H7 (cell line): ENCODE results near the gene IFI35. TPM values are rescaled to one million over a fixed set of nuclear protein-coding genes. Genes with fewer than 3 reads are reported as not detected.

Experiments used
- DNase-seq: peaks from one replicate; pipeline ENCODE4 v3.0.0; 2012
- H3K27me3 ChIP-seq: 2 replicates; pipeline ENCODE4 v1.6.0; 2011; ENCODE audit warnings: mild to moderate bottlenecking, low read length; ENCODE audit not compliant: control insufficient read depth, insufficient read depth
- H3K36me3 ChIP-seq: replicated peaks from 2 replicates; pipeline ENCODE4 v1.5.1; 2011; ENCODE audit warnings: low read length; ENCODE audit not compliant: control insufficient read depth, insufficient read depth
- H3K4me3 ChIP-seq: 2 replicates; pipeline ENCODE4 v1.5.1; 2011; ENCODE audit warnings: low read depth, mild to moderate bottlenecking, control low read depth, low read length, moderate library complexity; ENCODE audit not compliant: insufficient read depth
- total RNA-seq: library from RNA; depleted of rRNA; stranded (reverse); fragments of >200 nt; shearing (Covaris generic); gene quantifications from 2 replicates; pipeline ENCODE4 v1.2.3, GENCODE V29; 2014

The IFI35 gene
- total RNA-seq, 1 experiment from 2014 or later = 3.9 TPM

DNA sequence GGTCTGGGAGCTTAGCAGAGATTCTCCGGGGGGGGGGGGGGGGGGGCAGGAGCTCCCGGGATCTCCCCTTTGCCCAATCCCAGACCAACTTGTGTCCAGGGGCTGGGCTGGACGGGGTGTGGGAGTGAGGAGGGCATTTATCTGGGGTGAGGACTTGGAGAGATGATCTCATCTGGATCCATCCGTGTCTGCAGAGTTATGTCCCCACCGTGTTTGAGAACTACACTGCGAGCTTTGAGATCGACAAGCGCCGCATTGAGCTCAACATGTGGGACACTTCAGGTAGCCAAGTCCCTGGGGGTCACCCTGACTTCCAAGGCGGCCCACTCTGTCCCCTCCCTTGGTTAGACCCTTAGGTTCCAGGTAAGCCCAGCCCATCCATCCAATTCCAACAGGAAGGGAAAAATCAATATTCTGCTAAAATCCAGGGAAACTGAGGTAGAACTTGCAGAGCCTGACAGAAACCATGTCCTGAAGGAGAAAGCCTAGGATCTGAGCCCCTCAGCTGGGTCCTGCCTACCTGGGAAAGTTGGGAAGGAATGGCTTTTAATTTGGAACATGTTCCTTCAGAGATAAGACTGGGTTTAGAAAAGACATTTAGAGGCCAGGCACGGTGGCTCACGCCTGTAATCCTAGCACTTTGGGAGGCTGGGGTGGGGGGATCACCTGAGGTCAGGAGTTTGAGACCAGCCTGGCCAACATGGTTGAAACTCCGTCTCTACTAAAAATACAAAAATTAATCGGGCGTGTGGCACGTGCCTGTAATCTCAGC is 19.4 kb downstream of the IFI35 start:
- Histone ChIP-seq H3K4me3 (peak overlapping the region; percentile 73), H3K36me3 (peaks cover 4% of the 10 kb centered on the region), H3K27me3 (no peaks in the 10 kb centered on the region)
- DNase-seq = peak; percentile 14

DNA sequence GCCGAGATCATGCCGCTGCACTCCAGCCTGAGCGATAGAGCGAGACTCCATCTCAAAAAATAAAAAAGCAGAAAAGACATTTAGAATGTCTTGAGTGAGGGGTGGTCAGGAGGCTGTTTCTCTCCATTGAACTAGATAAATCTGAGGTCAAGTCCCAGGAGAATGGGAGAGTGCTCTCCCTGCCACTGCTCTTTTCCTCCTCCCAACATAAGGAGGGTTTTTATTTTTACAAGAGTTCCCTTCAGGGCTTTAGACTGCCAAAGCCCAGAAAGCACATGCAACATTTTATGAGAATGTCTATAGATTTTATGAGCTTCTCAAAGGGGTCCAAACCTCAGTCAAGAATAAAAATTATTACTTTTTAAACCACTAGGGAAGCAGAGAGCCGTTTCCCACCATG is 20.0 kb downstream of the IFI35 start:
- Histone ChIP-seq H3K4me3 (no peak overlapping the region), H3K36me3 (peaks cover 4% of the 10 kb centered on the region), H3K27me3 (no peaks in the 10 kb centered on the region)
- DNase-seq = peak; percentile 12

DNA sequence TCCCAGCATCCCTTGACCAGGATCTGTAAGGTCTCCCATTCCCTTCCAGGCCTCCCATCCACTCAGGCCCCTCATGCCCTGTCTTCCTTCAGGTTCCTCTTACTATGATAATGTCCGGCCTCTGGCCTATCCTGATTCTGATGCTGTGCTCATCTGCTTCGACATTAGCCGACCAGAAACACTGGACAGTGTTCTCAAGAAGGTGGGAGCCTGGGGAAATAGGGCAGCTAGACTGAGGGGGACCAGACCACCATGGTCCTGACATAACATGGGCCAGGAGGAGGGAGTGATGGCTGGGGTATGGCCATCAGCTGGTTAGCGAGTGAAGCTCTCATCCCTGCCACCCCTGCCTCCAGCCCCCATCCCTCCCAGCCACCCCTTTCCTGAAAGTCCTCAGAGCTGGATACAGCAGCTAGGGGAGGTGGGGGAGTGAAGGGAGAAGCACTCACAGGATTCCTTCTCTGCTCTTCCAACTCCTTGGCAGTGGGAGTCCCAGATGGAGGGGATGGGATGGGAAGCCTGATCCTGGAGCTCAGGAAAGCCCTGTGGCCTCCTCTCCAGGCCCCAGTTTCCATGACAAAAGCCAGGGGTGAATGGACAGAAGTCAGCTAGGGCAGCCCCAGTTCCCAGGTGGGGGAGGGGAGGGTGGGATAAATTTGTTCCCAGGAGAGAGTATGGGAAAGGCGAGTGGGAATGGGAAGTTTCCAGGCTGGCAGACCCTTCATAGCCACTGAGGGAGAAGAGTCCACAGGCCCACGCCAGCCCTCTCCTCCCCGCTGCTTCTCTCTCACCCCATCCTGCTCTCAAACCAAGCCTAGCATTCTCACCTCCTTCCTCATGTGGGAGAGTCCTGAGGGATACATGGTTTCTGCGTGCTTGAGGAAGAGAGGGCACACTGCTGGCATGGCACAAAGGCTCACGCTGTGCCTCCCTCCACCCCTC is 20.8 kb downstream of the IFI35 start:
- no peak overlapping the region for H3K4me3 ChIP-seq
- H3K36me3 ChIP-seq = peaks cover 4% of the 10 kb centered on the region
- peak; percentile 82 for DNase-seq

DNA sequence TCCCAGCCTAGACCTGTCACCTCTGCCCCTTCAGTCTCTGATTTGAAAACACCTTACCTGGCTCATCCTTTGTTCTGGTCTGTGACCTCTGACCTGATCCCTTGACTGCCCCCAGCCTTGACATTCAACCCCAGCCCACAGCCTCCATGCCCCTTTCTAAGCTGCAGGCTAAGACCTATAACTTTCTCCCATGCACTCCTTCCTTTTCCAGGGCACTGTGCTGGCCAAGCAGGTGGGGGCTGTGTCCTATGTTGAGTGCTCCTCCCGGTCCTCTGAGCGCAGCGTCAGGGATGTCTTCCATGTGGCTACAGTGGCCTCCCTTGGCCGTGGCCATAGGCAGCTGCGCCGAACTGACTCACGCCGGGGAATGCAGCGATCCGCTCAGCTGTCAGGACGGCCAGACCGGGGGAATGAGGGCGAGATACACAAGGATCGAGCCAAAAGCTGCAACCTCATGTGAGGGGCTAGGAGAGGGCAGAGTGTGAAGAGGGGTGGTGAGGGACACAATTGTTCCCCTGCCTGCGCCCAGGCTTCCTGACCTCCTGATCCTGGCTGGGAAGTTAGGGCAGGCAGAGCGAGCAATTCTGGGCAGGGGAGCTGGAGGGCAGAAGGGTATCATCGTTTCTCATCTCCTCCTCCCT is 21.8 kb downstream of the IFI35 start:
- H3K4me3 ChIP-seq = no peak overlapping the region
- peak; percentile 26 for DNase-seq
- H3K36me3 ChIP-seq = peaks cover 4% of the 10 kb centered on the region
- no peaks in the 10 kb centered on the region for H3K27me3 ChIP-seq

More for the DNA sequence above, 20.8 kb downstream of the IFI35 start:
- H3K27me3 ChIP-seq = no peaks in the 10 kb centered on the region

DNA sequence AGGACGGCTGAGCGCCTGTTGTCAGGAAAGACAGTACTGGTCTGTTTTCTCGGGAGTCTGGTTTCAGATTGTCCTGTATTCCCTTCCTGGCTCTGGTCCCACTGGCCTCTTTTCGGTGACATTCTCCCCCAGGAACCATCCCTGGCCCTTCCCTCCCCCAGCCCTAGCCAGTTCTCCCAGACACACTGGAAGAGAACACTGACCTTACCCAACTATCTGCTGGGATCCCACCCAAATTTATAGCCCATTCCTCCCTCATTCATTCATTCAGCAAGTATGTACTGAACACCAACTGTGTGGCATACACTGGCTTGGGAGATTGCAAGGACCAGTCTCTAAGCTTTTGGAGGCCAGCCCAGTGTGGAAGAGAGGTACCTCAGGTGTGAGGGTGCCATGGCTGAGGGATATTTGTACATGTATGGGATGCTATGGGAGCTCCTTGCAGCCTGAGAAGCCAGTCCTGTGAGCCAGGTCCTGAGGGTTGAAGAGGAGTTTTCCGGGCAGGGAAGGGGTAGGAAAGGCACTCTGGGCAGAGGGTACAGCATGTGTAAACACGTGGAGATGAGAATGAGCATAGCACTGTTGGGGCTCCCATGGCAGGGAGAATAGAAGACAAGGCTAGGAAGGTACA is 23.7 kb downstream of the IFI35 start:
- H3K4me3 ChIP-seq = no peak overlapping the region
- peak; percentile 15 for DNase-seq

DNA sequence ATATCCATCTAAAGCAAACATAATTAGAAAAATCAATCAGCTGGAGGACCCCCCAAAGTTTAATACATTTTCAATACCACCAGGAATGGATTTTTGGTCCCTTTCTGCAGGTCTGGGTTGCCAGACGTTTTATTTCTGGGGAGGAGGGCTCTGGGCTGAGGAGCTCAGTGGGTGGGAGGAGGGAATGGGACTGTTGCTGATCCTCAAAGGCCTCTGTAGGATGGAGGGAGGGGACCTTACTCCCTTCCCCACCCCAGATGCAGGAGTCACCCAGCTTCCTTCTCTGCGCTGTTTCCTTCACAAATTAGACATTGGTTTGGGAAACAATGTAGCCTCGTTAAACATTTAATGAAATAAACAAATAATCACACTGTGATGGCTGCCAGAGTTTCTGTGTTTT is 25.1 kb downstream of the IFI35 start:
- Histone ChIP-seq H3K27me3 (no peaks in the 10 kb centered on the region), H3K4me3 (no peak overlapping the region), H3K36me3 (peaks cover 4% of the 10 kb centered on the region)
- DNase-seq = peak; percentile 52

More for the DNA sequence above, 23.7 kb downstream of the IFI35 start:
- H3K36me3 ChIP-seq = peaks cover 4% of the 10 kb centered on the region
- no peaks in the 10 kb centered on the region for H3K27me3 ChIP-seq

DNA sequence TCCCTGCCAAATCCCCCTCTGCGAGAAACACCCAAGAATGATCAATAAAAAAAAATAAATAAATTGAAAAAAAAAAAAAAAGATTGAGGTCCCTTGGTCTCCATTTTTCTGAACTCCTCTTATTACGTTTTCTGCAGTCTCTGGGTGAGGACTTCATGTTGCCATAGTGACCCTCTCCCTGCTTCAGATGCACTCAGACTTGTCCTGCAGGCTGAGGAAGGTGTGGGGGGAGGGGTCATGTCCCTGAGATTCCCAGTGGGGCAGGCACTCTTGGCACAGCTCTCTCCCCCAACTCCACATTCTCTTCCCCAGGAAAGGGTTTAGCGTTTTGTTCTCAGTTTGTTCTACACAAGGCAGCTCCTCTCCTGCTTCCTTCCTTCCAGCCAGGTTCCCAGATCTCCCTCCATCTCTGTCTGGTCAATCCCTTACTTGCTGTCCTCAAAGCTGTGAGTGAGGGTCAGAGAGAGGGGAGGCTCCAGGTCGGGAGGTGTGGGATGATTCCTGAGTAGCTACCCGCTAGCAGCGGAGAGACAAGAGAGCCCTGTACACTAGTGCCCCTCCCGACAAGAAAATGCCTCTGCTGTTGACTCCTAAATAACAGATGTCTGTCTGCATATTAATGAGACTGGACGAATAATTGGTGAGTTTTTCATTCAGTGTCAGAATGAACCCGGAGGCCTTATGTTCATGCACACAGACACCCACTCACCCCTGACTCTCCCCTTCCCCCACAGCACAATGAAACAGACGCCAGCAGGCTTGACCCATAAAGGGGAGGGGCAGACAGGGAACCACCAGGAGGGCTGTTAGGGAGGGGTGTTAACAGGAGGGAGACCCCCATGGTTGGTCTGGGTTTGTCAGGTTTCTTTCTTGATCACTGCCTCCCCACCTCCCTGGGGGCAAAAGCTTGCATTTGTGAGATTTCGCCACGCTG is 27.6 kb downstream of the IFI35 start:
- H3K36me3 ChIP-seq = no peaks in the 10 kb centered on the region; the same call in 1 of the 2 replicates
- no peak overlapping the region for H3K4me3 ChIP-seq
- no peaks in the 10 kb centered on the region for H3K27me3 ChIP-seq
- DNase-seq = peak; percentile 62

DNA sequence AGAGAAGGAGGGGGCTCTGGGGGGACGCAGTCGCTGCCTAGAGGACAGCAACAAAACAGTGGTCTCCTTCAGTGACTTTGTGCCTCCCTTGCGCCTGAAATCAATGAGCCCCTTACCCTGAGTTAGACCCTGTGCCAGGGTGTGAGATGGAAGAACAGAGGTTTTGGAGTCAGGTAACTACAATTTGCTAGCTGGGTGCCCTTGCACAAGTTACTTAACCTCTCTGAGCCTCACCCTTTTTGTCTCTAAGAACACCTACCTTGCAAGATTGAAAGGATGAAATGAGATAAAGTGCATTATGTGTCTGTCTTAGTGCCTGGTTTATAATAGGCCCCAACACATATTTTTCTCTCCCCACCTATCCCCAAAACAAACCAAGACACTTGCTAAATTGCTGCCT is 28.3 kb downstream of the IFI35 start:
- DNase-seq = no peak
- no peak overlapping the region for H3K4me3 ChIP-seq
- H3K36me3 ChIP-seq = no peaks in the 10 kb centered on the region; the same call in 1 of the 2 replicates
- H3K27me3 ChIP-seq = no peaks in the 10 kb centered on the region

DNA sequence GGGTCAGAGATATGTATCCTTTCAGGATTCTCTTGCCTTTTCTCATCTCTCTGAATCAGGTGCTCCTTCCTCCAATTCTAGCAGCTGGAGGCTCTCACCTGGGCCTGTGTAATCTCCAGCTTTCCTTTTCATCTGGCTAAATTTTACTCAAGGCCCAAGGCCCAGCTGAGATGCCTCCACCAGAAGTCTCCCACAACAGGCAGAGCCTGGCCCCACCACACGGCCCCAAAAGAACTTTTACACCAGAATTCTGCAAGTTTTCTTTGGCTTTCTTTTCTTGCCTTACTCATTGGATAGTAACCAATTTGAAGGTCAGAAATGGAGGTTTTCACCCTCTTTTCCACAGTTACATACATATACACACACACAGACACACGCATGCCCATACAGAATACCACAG is 33.1 kb downstream of the IFI35 start:
- Histone ChIP-seq H3K27me3 (no peaks in the 10 kb centered on the region), H3K36me3 (no peaks in the 10 kb centered on the region; the same call in 1 of the 2 replicates), H3K4me3 (no peak overlapping the region)
- no peak for DNase-seq

DNA sequence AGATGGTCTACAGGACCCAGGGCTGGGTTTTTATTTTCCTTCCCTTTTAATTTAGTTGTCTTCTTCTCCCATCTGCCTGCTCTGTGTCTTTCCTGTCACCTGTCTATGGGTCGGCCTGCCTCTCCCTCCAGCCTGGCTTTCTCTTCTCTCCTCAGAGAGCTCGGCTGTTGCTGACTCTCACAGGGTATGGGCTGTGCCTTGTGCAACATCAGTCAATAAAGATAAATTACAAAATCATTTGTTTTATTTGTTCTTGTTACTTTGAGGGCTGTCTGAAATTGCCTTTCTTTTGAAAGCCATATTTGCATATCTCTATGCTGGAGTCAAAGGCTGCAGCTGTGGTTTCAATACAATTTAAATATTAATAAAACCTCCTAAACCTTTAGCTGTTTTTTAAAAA is 34.1 kb downstream of the IFI35 start:
- Histone ChIP-seq H3K27me3 (no peaks in the 10 kb centered on the region), H3K4me3 (no peak overlapping the region), H3K36me3 (no peaks in the 10 kb centered on the region; the same call in 1 of the 2 replicates)
- peak; percentile 30 for DNase-seq

DNA sequence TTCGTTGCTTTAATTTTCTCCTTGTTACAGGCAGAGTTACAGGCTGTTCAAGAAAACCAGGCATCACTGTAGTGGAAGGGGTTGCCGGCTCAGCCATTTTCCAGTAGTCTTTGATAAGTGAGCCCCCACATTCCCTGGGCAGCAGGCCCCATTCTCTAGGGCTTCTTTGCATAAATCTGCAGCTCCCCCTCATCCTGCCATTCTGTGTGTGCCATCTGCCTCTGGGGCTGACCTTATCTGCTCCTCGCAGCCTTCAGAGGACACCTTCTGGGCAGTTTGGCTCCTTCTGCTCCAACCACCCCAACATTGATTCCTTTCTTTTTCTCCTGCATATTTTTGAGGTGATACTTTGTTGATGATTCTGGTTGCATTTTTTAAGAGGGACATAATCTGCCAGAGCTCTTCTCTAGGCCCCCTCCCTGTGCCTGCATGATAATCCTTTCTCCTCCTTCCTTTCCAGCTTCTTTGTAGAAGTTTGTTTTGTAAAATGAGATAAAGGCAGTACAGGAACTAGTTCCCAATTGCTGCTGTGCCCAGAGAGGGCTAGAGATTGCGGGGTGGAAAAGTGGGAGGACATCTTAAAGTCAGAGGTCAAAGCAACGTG is 35.5 kb downstream of the IFI35 start:
- DNase-seq = peak; percentile 45
- no peaks in the 10 kb centered on the region; the same call in 1 of the 2 replicates for H3K36me3 ChIP-seq

DNA sequence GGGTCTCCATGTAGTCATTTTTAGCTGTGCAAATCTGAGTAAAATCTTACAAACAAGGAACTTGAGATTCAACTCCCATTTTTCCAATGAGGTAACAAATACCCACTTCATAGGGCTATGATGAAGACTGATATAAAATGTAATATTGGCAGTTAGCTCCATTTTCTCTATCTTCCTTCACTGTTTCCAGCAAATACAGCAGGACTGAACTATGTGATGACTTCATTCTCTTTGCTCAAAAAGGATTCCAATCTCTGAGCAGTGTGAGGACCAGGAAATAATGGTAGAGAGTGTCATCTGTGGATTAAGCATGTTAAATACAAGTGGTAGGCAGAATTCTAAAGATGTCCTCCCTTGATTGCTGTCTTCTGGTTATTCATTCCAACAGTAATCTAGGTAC is 36.7 kb downstream of the IFI35 start:
- no peak for DNase-seq
- Histone ChIP-seq H3K36me3 (peaks cover 2% of the 10 kb centered on the region), H3K4me3 (no peak overlapping the region), H3K27me3 (no peaks in the 10 kb centered on the region)

More for the DNA sequence above, 35.5 kb downstream of the IFI35 start:
- no peaks in the 10 kb centered on the region for H3K27me3 ChIP-seq
- H3K4me3 ChIP-seq = no peak overlapping the region

DNA sequence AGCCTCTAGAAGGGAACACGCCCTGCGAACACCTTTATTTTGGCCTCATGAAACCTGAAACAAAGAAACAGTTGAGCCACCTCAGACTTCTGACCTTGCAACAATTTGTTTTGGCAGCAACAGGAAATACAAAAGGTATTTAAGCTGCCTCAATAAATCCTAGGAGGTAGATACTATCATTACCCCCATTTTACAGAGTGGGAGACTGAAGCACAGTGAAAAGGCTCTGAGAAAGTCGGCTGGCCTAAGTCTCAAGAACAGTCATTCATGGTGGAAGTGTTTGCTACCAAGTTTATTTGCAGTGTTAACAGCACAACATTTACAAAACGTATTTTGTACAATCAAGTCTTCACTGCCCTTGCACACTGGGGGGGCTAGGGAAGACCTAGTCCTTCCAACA is 37.4 kb downstream of the IFI35 start:
- Histone ChIP-seq H3K4me3 (no peak overlapping the region), H3K36me3 (peaks cover 2% of the 10 kb centered on the region)
- DNase-seq = no peak

More for the DNA sequence above, 37.4 kb downstream of the IFI35 start:
- no peaks in the 10 kb centered on the region for H3K27me3 ChIP-seq
